Measurements from ENCODE around the gene G3BP2. TPM values are rescaled to one million over a fixed set of nuclear protein-coding genes. Genes with fewer than 3 reads are reported as not detected.
A peak's percentile ranks its signal among the peaks of the same experiment; 100 is the strongest.
"Not testable (repeated sequence)": the region's sequence is repeated elsewhere in the genome, so short reads cannot be mapped to it uniquely, and the experiment has no call there.

G3BP2 gene
- total and polyA plus RNA-seq, 7 donors = 34.8 to 219 (median 142) TPM

GRCh38 chr4:75672461-75673026, 667 bp downstream of the G3BP2 start:
- DNase-seq = peak; percentile 73 to 85

DNA sequence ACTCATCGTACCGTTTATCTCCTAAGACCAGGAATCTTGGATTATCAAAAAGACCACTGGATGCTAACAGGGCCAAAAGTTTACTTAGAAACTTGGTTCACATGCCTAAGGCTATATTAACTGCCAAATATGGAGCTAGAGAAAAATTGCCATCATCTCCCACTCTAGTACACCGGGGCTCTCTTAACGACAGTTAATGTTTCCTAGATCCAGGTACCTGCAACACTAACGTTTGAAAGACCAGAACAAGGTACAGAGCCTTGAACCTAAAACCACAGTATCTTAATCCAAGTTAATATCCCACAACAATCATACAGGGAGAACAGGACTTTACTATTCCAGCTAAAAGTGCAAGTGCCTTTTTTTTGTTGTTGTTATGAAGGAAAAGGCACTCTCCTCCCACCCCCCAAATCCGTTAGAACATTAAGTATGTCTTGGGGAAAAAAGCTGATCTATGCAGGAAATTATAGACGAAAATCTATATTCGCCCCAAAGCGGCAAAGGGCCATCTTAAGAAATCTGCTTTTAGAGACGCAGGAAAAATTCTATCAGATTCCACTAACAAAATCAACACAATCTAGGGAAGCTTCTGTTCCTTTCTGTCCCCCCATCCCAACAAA, 1.3 kb downstream of the G3BP2 start:
- H3K36me3 ChIP-seq (ENCODE audit: insufficient read depth in 1 of 2, low read depth in 1 of 2) = no peaks in the 10 kb centered on the region
- peak overlapping the region; percentile 97 for H3K4me3 ChIP-seq
- no peaks in the 10 kb centered on the region for H3K27me3 ChIP-seq (ENCODE audit: insufficient read depth in 3 of 3, low read length in 2 of 3)
- no peaks in the 10 kb centered on the region for H3K9me3 ChIP-seq
- intact Hi-C loops (cut with DNase I) = loop anchor here in 1 of 2 donors (2.0 kb wide), 1 partner anchor 53 kb away; the partner anchor contains the start of gene USO1
- ATAC-seq (no peak), DNase-seq (no peak)
- H3K27ac ChIP-seq = peak overlapping the region; percentile 99
- 6 to 8% (median 7%) methylated on average over 10 of the region's 10 CpGs for WGBS, 3 donors
- peaks cover 56% of the 10 kb centered on the region for H3K4me1 ChIP-seq
- no peak for TF ChIP-seq CTCF (IDR thresholded peaks at IDR 0.05)

More at GRCh38 chr4:75672461-75673026, 667 bp downstream of the G3BP2 start:
- H3K27me3 ChIP-seq (ENCODE audit: insufficient read depth in 3 of 3, low read length in 2 of 3) = no peaks in the 10 kb centered on the region
- ATAC-seq = peak; percentile 38 to 73 (median 52)
- no peaks in the 10 kb centered on the region for H3K9me3 ChIP-seq
- intact Hi-C loops (cut with DNase I) = loop anchor here (1.0 to 2.0 kb wide), 2 partner anchors 52 kb away; partner anchors contain the start of gene USO1 (in 2 of the 2)
- WGBS, 3 donors = 0% methylated on average over 44 of the region's 44 CpGs
- peaks cover 49% of the 10 kb centered on the region for H3K4me1 ChIP-seq
- peak overlapping the region; percentile 97 for H3K4me3 ChIP-seq
- no peak for TF ChIP-seq CTCF (IDR thresholded peaks at IDR 0.05)
- no peaks in the 10 kb centered on the region for H3K36me3 ChIP-seq (ENCODE audit: insufficient read depth in 1 of 2, low read depth in 1 of 2)
- H3K27ac ChIP-seq = peak overlapping the region; percentile 99

DNA sequence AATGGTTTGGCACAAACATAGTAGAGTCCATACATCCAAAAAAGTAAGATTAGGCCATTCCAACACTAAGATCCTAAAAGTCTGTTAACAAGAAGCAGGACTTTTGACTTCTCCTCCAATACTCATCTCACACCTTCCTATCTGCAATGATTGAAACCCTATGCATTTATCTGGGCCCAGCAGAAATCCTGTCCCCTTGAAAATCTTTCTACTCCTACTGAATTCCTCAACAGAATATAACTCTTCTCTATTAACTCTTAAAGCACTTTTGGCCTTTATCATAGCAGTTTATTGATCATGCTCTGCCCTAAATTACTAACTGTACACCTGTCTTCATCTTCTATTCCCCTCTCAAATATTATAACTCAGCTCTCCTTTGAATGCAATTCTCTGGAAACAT, 4.6 kb downstream of the G3BP2 start:
- Histone ChIP-seq H3K36me3 (ENCODE audit: insufficient read depth in 1 of 2, low read depth in 1 of 2) (no peaks in the 10 kb centered on the region), H3K9me3 (no peaks in the 10 kb centered on the region), H3K4me1 (peaks cover 61% of the 10 kb centered on the region), H3K27ac (peak overlapping the region; percentile 13), H3K4me3 (no peak overlapping the region), H3K27me3 (ENCODE audit: insufficient read depth in 3 of 3, low read length in 2 of 3) (no peaks in the 10 kb centered on the region)
- no peak for TF ChIP-seq CTCF (IDR thresholded peaks at IDR 0.05)
- intact Hi-C loops (cut with DNase I) = no loop called here
- ATAC-seq (no peak), DNase-seq (no peak)

DNA sequence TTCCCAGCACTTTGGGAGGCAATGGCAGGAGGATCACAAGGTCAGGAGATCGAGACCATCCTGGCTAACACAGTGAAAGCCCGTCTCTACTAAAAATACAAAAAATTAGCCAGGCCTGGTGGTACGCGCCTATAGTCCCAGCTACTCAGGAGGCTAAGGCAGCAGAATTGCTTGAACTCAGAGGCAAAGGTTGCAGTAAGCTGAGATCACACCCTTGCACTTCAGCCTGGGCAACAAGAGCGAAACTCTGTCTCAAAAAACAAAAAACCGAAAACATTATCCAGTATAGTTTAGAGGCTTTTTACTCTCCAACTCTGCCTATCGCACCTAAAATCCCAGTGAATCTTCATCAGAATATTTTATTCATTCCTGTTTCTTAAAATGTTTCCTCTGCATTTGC, 5.6 kb downstream of the G3BP2 start:
- peaks cover 61% of the 10 kb centered on the region for H3K4me1 ChIP-seq
- intact Hi-C loops (cut with DNase I); H3K36me3 ChIP-seq (ENCODE audit: insufficient read depth in 1 of 2, low read depth in 1 of 2); ATAC-seq; H3K27me3 ChIP-seq (ENCODE audit: insufficient read depth in 3 of 3, low read length in 2 of 3); DNase-seq; H3K9me3 ChIP-seq; H3K4me3 ChIP-seq; H3K27ac ChIP-seq: not testable (repeated sequence)
- 80 to 83% (median 83%) methylated on average over 7 of the region's 7 CpGs for WGBS, 3 donors

DNA sequence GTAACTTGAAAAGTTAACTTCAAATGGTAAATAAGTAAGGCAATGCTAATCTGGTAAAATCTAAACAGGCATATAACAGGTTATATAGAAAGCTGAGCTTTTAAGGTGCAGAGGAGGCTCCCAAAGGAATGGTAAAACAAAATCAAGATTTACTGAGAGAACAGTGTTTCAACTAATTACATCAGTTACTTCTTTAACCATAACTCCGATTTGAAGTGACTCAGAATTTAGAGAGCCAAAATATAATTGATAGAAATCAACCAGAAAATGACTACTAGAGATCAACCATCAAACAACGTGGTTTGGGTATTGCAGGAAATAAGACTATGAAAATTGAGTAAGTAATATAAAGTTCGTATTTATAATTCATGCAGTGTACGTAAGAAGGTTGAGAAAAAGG, 6.9 kb downstream of the G3BP2 start:
- no peak for ATAC-seq
- H3K4me1 ChIP-seq = peaks cover 54% of the 10 kb centered on the region

DNA sequence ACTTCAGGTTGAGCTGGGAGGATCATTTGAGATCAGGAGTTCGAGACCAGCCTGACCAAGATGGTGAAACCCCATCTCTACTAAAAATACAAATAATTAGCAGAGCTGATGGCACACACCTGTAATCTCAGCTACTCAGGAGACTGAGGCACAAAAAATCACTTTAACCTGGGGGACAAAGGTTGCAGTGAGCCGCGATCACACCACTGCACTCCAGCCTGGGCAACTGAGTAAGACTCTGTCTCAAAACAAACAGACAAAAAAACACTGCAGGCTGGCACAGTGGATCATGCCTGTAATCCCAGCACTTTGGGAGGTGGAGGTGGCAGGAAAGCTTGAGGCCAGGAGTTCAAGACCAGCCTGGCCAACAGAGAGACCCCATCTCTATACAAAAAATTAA, 8.6 kb downstream of the G3BP2 start:
- intact Hi-C loops (cut with DNase I); ATAC-seq: not testable (repeated sequence)

More for the DNA sequence above, 6.9 kb downstream of the G3BP2 start:
- no peak for DNase-seq
- no peak for TF ChIP-seq CTCF (IDR thresholded peaks at IDR 0.05)
- Histone ChIP-seq H3K4me3 (no peak overlapping the region), H3K36me3 (ENCODE audit: insufficient read depth in 1 of 2, low read depth in 1 of 2) (peaks cover 0 to 7% of the 10 kb centered on the region in 2 donors), H3K9me3 (no peaks in the 10 kb centered on the region), H3K27me3 (ENCODE audit: insufficient read depth in 3 of 3, low read length in 2 of 3) (no peaks in the 10 kb centered on the region), H3K27ac (no peak overlapping the region)
- 49 to 69% (median 50%) methylated on average over 4 of the region's 4 CpGs for WGBS, 3 donors
- intact Hi-C loops (cut with DNase I) = no loop called here

More for the DNA sequence above, 8.6 kb downstream of the G3BP2 start:
- Histone ChIP-seq H3K36me3 (ENCODE audit: insufficient read depth in 1 of 2, low read depth in 1 of 2) (peaks cover 0 to 24% of the 10 kb centered on the region in 2 donors), H3K4me1 (peaks cover 43% of the 10 kb centered on the region)
- not testable (repeated sequence) for H3K27me3 ChIP-seq (ENCODE audit: insufficient read depth in 3 of 3, low read length in 2 of 3); H3K4me3 ChIP-seq; DNase-seq; H3K27ac ChIP-seq; H3K9me3 ChIP-seq
- 92 to 99% (median 98%) methylated on average over 3 of the region's 3 CpGs for whole genome bisulfite sequencing, 3 donors
